Measurements from ENCODE around the gene GNAT2.

Gene GNAT2

DNA sequence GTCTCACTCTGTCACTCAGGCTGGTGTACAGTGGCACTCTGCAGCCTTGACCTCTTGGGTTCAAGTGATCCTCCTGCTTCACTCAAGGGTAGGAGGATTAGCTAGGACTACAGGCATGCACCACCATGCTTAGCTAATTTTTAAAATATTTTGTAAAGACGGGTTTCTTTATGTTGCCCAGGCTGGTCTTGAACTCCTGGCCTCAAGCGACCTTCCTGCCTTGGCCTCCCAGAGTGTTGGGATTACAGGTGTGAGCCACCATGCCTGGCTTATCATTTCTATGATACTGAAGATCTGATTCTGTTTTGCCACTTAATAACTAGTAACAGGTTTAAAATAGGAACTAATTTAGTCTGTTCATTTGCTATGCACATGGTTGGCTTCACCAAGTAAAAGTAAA is 37.4 kb downstream of the GNAT2 start (continued):
- TF ChIP-seq SCRT2 (tag by site-specific recombination; IDR thresholded peaks at IDR 0.05) (no peak), ZNF768 (tag by site-specific recombination; IDR thresholded peaks at IDR 0.05) (no peak)
- TF ChIP-seq, protein P1, sequence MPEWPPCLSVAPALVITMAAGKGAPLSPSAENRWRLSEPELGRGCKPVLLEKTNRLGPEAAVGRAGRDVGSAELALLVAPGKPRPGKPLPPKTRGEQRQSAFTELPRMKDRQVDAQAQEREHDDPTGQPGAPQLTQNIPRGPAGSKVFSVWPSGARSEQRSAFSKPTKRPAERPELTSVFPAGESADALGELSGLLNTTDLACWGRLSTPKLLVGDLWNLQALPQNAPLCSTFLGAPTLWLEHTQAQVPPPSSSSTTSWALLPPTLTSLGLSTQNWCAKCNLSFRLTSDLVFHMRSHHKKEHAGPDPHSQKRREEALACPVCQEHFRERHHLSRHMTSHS (tag by site-specific recombination; IDR thresholded peaks at IDR 0.05) = no peak
- TF ChIP-seq, protein P2, sequence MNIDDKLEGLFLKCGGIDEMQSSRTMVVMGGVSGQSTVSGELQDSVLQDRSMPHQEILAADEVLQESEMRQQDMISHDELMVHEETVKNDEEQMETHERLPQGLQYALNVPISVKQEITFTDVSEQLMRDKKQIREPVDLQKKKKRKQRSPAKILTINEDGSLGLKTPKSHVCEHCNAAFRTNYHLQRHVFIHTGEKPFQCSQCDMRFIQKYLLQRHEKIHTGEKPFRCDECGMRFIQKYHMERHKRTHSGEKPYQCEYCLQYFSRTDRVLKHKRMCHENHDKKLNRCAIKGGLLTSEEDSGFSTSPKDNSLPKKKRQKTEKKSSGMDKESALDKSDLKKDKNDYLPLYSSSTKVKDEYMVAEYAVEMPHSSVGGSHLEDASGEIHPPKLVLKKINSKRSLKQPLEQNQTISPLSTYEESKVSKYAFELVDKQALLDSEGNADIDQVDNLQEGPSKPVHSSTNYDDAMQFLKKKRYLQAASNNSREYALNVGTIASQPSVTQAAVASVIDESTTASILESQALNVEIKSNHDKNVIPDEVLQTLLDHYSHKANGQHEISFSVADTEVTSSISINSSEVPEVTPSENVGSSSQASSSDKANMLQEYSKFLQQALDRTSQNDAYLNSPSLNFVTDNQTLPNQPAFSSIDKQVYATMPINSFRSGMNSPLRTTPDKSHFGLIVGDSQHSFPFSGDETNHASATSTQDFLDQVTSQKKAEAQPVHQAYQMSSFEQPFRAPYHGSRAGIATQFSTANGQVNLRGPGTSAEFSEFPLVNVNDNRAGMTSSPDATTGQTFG (tag by site-specific recombination; IDR thresholded peaks at IDR 0.05; ENCODE audit: borderline replicate concordance) = no peak

DNA sequence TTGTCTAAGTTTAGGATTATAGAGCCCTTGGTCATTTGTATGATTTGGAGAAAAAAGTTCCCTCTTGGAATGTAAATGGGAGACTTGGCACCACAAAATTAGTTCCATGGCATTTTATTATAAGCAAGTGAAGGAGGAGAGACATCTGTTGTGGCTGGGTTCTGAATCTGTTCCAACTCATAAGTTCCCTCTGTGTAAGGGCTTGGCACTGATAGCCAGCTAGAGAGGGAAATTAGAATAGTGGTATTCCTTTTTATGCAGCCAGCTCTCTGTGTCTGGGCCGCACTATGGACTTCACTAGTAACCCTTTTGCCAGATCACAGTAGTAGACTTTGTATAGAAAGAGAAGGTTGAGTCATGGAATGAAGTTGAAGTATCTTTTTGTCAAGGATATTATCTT is 39.9 kb downstream of the GNAT2 start:
- ChIA-PET POLR2A (interaction anchor here (1.2 kb wide), 1 partner anchor 31 kb away, joined by 5 read pairs; the partner anchor contains the start of gene GNAI3), CTCF (interaction anchor here (0.9 kb wide), 1 partner anchor 60 kb away, joined by 4 read pairs; no protein-coding TSS in a partner anchor)
- Histone ChIP-seq H3K4me3 (ENCODE audit: low read depth, low read length) (no peak overlapping the region), H3K4me1 (ENCODE audit: control insufficient read depth, insufficient read depth, low read length) (no peaks in the 10 kb centered on the region), H3K27ac (ENCODE audit: extremely low read depth, low read depth, low read length) (no peak overlapping the region), H3K36me3 (ENCODE audit: control insufficient read depth in 2 of 2, insufficient read depth in 1 of 2, low read length in 2 of 2) (peaks cover 31 to 53% of the 10 kb centered on the region in 2 experiments), H3K9me3 (ENCODE audit: control insufficient read depth, insufficient read depth, low read depth, low read length) (no peaks in the 10 kb centered on the region)
- TF ChIP-seq, protein P3, sequence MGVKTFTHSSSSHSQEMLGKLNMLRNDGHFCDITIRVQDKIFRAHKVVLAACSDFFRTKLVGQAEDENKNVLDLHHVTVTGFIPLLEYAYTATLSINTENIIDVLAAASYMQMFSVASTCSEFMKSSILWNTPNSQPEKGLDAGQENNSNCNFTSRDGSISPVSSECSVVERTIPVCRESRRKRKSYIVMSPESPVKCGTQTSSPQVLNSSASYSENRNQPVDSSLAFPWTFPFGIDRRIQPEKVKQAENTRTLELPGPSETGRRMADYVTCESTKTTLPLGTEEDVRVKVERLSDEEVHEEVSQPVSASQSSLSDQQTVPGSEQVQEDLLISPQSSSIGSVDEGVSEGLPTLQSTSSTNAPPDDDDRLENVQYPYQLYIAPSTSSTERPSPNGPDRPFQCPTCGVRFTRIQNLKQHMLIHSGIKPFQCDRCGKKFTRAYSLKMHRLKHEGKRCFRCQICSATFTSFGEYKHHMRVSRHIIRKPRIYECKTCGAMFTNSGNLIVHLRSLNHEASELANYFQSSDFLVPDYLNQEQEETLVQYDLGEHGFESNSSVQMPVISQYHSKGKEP (tag by site-specific recombination; IDR thresholded peaks at IDR 0.05) = no peak
- TF ChIP-seq ZNF626 (tag by site-specific recombination; IDR thresholded peaks at IDR 0.05) (no peak), YY1 (tag by site-specific recombination; IDR thresholded peaks at IDR 0.05) (no peak), ZFP69B (tag by site-specific recombination; IDR thresholded peaks at IDR 0.05) (no peak), RBAK (tag by site-specific recombination; IDR thresholded peaks at IDR 0.05) (no peak), ZNF121 (tag by site-specific recombination; IDR thresholded peaks at IDR 0.05) (no peak)

DNA sequence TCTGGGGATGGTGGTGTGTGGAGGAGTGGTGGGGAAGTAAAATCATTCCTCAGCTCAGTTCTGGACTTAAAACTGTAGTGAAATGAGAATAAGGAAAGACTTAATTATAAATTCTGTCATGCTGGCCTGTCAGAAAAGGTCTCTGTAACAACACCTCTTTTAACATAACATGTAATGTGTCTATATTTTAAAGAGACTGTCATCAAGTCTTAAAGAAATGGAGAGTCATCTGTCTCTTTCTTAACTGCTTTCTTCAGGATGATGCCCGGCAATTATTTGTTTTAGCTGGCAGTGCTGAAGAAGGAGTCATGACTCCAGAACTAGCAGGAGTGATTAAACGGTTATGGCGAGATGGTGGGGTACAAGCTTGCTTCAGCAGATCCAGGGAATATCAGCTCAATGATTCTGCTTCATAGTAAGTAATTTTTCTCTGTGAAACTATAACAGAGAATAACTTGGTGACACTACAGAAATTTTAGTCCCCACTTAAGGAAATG is 40.4 kb downstream of the GNAT2 start:
- no peaks in the 10 kb centered on the region for H3K9me3 ChIP-seq (ENCODE audit: control insufficient read depth, insufficient read depth, low read depth, low read length)
- no peak overlapping the region for H3K4me3 ChIP-seq (ENCODE audit: low read depth, low read length)
- no peaks in the 10 kb centered on the region; the same call in 1 of the 2 replicates for H3K4me1 ChIP-seq (ENCODE audit: control insufficient read depth, insufficient read depth, low read length)
- ChIA-PET POLR2A (interaction anchor here (1.2 kb wide), 1 partner anchor 30 kb away, joined by 5 read pairs; the partner anchor contains the start of gene GNAI3), CTCF (interaction anchor here (0.6 to 0.9 kb wide), 2 partner anchors 23 to 61 kb away, joined by 3 to 4 read pairs; no protein-coding TSS in a partner anchor)
- TF ChIP-seq ZNF830 (tag by site-specific recombination; IDR thresholded peaks at IDR 0.05; ENCODE audit: low read depth) = no peak
- TF ChIP-seq, protein P4, sequence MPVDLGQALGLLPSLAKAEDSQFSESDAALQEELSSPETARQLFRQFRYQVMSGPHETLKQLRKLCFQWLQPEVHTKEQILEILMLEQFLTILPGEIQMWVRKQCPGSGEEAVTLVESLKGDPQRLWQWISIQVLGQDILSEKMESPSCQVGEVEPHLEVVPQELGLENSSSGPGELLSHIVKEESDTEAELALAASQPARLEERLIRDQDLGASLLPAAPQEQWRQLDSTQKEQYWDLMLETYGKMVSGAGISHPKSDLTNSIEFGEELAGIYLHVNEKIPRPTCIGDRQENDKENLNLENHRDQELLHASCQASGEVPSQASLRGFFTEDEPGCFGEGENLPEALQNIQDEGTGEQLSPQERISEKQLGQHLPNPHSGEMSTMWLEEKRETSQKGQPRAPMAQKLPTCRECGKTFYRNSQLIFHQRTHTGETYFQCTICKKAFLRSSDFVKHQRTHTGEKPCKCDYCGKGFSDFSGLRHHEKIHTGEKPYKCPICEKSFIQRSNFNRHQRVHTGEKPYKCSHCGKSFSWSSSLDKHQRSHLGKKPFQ (tag by site-specific recombination; IDR thresholded peaks at IDR 0.05) = no peak
- TF ChIP-seq ZNF132 (tag by site-specific recombination; IDR thresholded peaks at IDR 0.05; ENCODE audit: borderline replicate concordance) = no peak
- TF ChIP-seq, protein P3 (tag by site-specific recombination; IDR thresholded peaks at IDR 0.05) = no peak
- no peak overlapping the region for H3K27ac ChIP-seq (ENCODE audit: extremely low read depth, low read depth, low read length)
- peaks cover 30 to 48% of the 10 kb centered on the region in 2 experiments for H3K36me3 ChIP-seq (ENCODE audit: control insufficient read depth in 2 of 2, insufficient read depth in 1 of 2, low read length in 2 of 2)
